Uterus (tissue), 4 donors: Measurements from ENCODE around the gene PLA2G4F. TPM values are rescaled to one million over a fixed set of nuclear protein-coding genes. Genes with fewer than 3 reads are reported as not detected.

Source experiments
- DNase-seq, 2 donors: peaks; one replicate each; pipeline ENCODE4 v3.0.0-alpha.2; 2019 to 2020
- H3K27ac ChIP-seq, 2 donors: fragments of 200-600 bp; sonication (generic); 1 replicate in 1 of 2; 2 replicates in 1 of 2; pipeline ENCODE4 v1.5.1; 2016 to 2018
- H3K27me3 ChIP-seq, 2 donors: fragments of 200-600 bp; sonication (generic); one replicate each; pipeline ENCODE4 v1.5.1; 2018 to 2019; ENCODE audit warnings: control low read depth in 1 of 2
- H3K36me3 ChIP-seq, 2 donors: fragments of 200-600 bp; sonication (generic); one replicate each; pipeline ENCODE4 v1.5.1; 2019; ENCODE audit warnings: control low read depth in 1 of 2
- H3K4me1 ChIP-seq, 2 donors: fragments of 200-600 bp; sonication (generic); one replicate each; pipeline ENCODE4 v1.5.1; 2018 to 2019; ENCODE audit warnings: control low read depth in 1 of 2
- H3K4me3 ChIP-seq, 2 donors: fragments of 200-600 bp; sonication (generic); 1 replicate in 1 of 2; 2 replicates in 1 of 2; pipeline ENCODE4 v1.5.1; 2018 to 2019; ENCODE audit warnings: mild to moderate bottlenecking in 1 of 2
- H3K9me3 ChIP-seq, 2 donors: fragments of 200-600 bp; sonication (generic); one replicate each; pipeline ENCODE4 v1.5.1; 2019; ENCODE audit warnings: control low read depth in 1 of 2
- CTCF ChIP-seq, 4 experiments: fragments of 200-600 bp in 2 of 4; fragments of 450-650 bp in 2 of 4; sonication (generic) in 2 of 4; IDR thresholded peaks; one replicate each; pipeline ENCODE4 v1.5.1; 2016 to 2019; ENCODE audit warnings: antibody characterized with exemption in 4 of 4, mild to moderate bottlenecking in 2 of 4, moderate library complexity in 1 of 4
- POLR2A ChIP-seq, 2 donors: fragments of 450-650 bp; IDR thresholded peaks; one replicate each; pipeline ENCODE4 v1.6.1; 2016; ENCODE audit warnings: antibody characterized with exemption in 2 of 2, mild to moderate bottlenecking in 1 of 2, moderate library complexity in 1 of 2
- intact Hi-C: fragments of 100-400 bp; cut with DNase I; formaldehyde crosslinking; loops from one replicate; pipeline ENCODE4 v1.15.1; 2023; ENCODE audit warnings: low total_unique reads
- total RNA-seq, 4 donors: library from RNA; depleted of rRNA in 3 of 4; stranded (reverse); fragments of >200 nt in 3 of 4; gene quantifications; one replicate each; pipeline versions ENCODE4 v1.1.0 to v1.2.4, GENCODE V29; 2014 to 2023
- donor health status: DM: yes; HTN: yes; CAD: no.

PLA2G4F gene
- total RNA-seq, 4 donors from 2014 or later = 0.26 to 1.5 (median 0.29) TPM; not detected in 1

- no peaks in the 10 kb centered on the region for H3K9me3 ChIP-seq
- no peak overlapping the region for H3K27ac ChIP-seq
- TF ChIP-seq POLR2A (IDR thresholded peaks at IDR 0.05) (no peak), CTCF (IDR thresholded peaks at IDR 0.05) (no peak)
- no peaks in the 10 kb centered on the region for H3K36me3 ChIP-seq
- H3K27me3 ChIP-seq = no peaks in the 10 kb centered on the region
- no peak for DNase-seq
- no peak overlapping the region for H3K4me3 ChIP-seq
- intact Hi-C loops = no loop called here
- no peaks in the 10 kb centered on the region for H3K4me1 ChIP-seq
These were observed 49.0 kb downstream of the PLA2G4F start for GRCh38 chr15:42107473-42107872.

- TF ChIP-seq CTCF (IDR thresholded peaks at IDR 0.05) (no peak), POLR2A (IDR thresholded peaks at IDR 0.05) (no peak)
- Histone ChIP-seq H3K4me1 (no peaks in the 10 kb centered on the region), H3K27me3 (no peaks in the 10 kb centered on the region), H3K27ac (no peak overlapping the region), H3K9me3 (no peaks in the 10 kb centered on the region), H3K36me3 (no peaks in the 10 kb centered on the region), H3K4me3 (no peak overlapping the region)
- intact Hi-C loops = no loop called here
- DNase-seq = no peak
These were observed 50.1 kb downstream of the PLA2G4F start for GRCh38 chr15:42106288-42106687.

GRCh38 chr15:42104095-42104891, 52.1 kb downstream of the PLA2G4F start:
- intact Hi-C loops = no loop called here
- Histone ChIP-seq H3K4me1 (no peaks in the 10 kb centered on the region), H3K4me3 (no peak overlapping the region), H3K9me3 (no peaks in the 10 kb centered on the region), H3K36me3 (no peaks in the 10 kb centered on the region), H3K27me3 (no peaks in the 10 kb centered on the region), H3K27ac (no peak overlapping the region)
- TF ChIP-seq POLR2A (IDR thresholded peaks at IDR 0.05) (no peak), CTCF (IDR thresholded peaks at IDR 0.05) (no peak)
- no peak for DNase-seq

- Histone ChIP-seq H3K4me3 (no peak overlapping the region), H3K4me1 (no peaks in the 10 kb centered on the region), H3K9me3 (no peaks in the 10 kb centered on the region), H3K27ac (no peak overlapping the region), H3K27me3 (no peaks in the 10 kb centered on the region), H3K36me3 (no peaks in the 10 kb centered on the region)
- intact Hi-C loops = no loop called here
- TF ChIP-seq CTCF (IDR thresholded peaks at IDR 0.05) (no peak), POLR2A (IDR thresholded peaks at IDR 0.05) (no peak)
- no peak for DNase-seq
These were observed 53.7 kb downstream of the PLA2G4F start for GRCh38 chr15:42102646-42103235.

- Histone ChIP-seq H3K27ac (no peak overlapping the region), H3K36me3 (no peaks in the 10 kb centered on the region), H3K4me3 (no peak overlapping the region), H3K4me1 (no peaks in the 10 kb centered on the region), H3K27me3 (no peaks in the 10 kb centered on the region), H3K9me3 (no peaks in the 10 kb centered on the region)
- intact Hi-C loops = no loop called here
- no peak for TF ChIP-seq CTCF (IDR thresholded peaks at IDR 0.05)
- TF ChIP-seq POLR2A (IDR thresholded peaks at IDR 0.05) = no peak
- no peak for DNase-seq
These were observed 54.6 kb downstream of the PLA2G4F start for GRCh38 chr15:42101861-42102260.
